Measurements from ENCODE around the gene DOCK11. TPM values are rescaled to one million over a fixed set of nuclear protein-coding genes. Genes with fewer than 3 reads are reported as not detected.

Gene DOCK11
- total and polyA plus RNA-seq, 2 donors (not counting 3 experiments of a cell fraction or from before 2014, with no cell fraction given): 0.37 to 0.86 TPM

DNA sequence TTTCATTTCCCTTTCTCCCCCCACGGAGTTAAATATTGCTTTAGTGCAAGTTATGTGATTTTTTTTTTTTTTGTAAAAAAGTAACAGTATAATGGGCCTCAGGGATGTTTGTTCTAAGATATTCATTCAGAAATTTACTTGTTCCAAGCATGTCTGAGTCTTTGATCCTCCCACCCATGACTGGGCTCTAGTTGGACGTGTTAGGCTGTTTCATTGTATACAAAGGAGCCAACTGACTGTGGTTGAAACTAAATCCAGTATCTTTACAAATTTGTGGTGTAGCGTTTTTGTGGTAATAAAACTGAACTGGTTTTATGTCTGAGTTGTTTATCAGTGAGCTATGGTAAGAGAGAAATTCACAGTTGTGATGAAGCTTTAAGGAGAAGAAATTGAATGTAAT lies 74.1 kb downstream of the DOCK11 start:
- H3K79me2 ChIP-seq (ENCODE audit: control insufficient read depth, insufficient read depth, low read length): no peaks in the 10 kb centered on the region
- no peak overlapping the region for H2AFZ ChIP-seq (ENCODE audit: low read depth, low read length)
- no peak for DNase-seq (ENCODE audit: low read depth, low spot score)
- intact Hi-C loops (cut with micrococcal nuclease) (no loop called here), dilution Hi-C loops (cut with MboI; ENCODE audit: extremely low pct_ligation_motif_present, low sequenced_read_pairs) (no loop called here)
- no peaks in the 10 kb centered on the region for H4K20me1 ChIP-seq (replicated peaks; ENCODE audit: control insufficient read depth, extremely low read depth, insufficient read depth, low read length)
- H3K9ac ChIP-seq (replicated peaks; ENCODE audit: extremely low read depth, insufficient read depth, low read length): no peak overlapping the region
- no peaks in the 10 kb centered on the region for H3K4me1 ChIP-seq (ENCODE audit: control insufficient read depth, extremely low read depth, insufficient read depth, low read length)
- no peak overlapping the region for H3K27ac ChIP-seq (ENCODE audit: insufficient read depth, low read depth, low read length)
- H3K4me3 ChIP-seq (replicated peaks in 1 of 3; ENCODE audit: insufficient read depth in 1 of 3, low read depth in 1 of 3, low read length in 3 of 3): no peak overlapping the region
- H3K9me3 ChIP-seq (replicated peaks; ENCODE audit: control insufficient read depth, insufficient read depth, low read length): no peaks in the 10 kb centered on the region
- H3K4me2 ChIP-seq (ENCODE audit: insufficient read depth, low read length): no peak overlapping the region
- no peak for FAIRE-seq
- no peaks in the 10 kb centered on the region for H3K36me3 ChIP-seq (ENCODE audit: control insufficient read depth in 2 of 2, extremely low read depth in 1 of 2, insufficient read depth in 2 of 2, low read length in 2 of 2)
- H3K27me3 ChIP-seq (ENCODE audit: control insufficient read depth in 2 of 2, insufficient read depth in 2 of 2, low read length in 2 of 2): peaks cover 0 to 1% of the 10 kb centered on the region in 2 experiments
- CTCF ChIA-PET: no interaction called here
- no TSS peak for BruUV-seq (replicated peaks)
- POLR2A ChIA-PET: no interaction called here
- no peaks in the 10 kb centered on the region for H3K9me1 ChIP-seq (replicated peaks; ENCODE audit: control insufficient read depth, extremely low read depth, insufficient read depth, low read length)
- TF ChIP-seq MYC (IDR thresholded peaks at IDR 0.05; ENCODE audit: low read depth, low read length) (no peak), GATA2 (IDR thresholded peaks at IDR 0.05; ENCODE audit: insufficient read depth, insufficient read length, low read depth, low read length) (no peak), POLR2A (IDR thresholded peaks at IDR 0.05; ENCODE audit: low read depth, low read length) (no peak), EZH2 (IDR thresholded peaks at IDR 0.05; ENCODE audit: borderline replicate concordance, low read depth, low read length, severe bottlenecking) (no peak), FOS (IDR thresholded peaks at IDR 0.05; ENCODE audit: borderline replicate concordance, insufficient read depth, low read length) (no peak), POLR2AphosphoS5 (IDR thresholded peaks at IDR 0.05; ENCODE audit: insufficient read depth, low read depth, low read length) (no peak), JUN (IDR thresholded peaks at IDR 0.05; ENCODE audit: borderline replicate concordance, insufficient read depth, insufficient read length, low read depth) (no peak)
- TF ChIP-seq, protein P1, sequence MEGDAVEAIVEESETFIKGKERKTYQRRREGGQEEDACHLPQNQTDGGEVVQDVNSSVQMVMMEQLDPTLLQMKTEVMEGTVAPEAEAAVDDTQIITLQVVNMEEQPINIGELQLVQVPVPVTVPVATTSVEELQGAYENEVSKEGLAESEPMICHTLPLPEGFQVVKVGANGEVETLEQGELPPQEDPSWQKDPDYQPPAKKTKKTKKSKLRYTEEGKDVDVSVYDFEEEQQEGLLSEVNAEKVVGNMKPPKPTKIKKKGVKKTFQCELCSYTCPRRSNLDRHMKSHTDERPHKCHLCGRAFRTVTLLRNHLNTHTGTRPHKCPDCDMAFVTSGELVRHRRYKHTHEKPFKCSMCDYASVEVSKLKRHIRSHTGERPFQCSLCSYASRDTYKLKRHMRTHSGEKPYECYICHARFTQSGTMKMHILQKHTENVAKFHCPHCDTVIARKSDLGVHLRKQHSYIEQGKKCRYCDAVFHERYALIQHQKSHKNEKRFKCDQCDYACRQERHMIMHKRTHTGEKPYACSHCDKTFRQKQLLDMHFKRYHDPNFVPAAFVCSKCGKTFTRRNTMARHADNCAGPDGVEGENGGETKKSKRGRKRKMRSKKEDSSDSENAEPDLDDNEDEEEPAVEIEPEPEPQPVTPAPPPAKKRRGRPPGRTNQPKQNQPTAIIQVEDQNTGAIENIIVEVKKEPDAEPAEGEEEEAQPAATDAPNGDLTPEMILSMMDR (IDR thresholded peaks at IDR 0.05; ENCODE audit: extremely low read depth in 1 of 2, insufficient read depth in 1 of 2, low read depth in 1 of 2, low read length in 2 of 2): no peak
- TF ChIP-seq, protein P2, sequence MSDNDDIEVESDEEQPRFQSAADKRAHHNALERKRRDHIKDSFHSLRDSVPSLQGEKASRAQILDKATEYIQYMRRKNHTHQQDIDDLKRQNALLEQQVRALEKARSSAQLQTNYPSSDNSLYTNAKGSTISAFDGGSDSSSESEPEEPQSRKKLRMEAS (IDR thresholded peaks at IDR 0.05; ENCODE audit: insufficient read depth, insufficient read length): no peak
